BLaER1 (cell line): Measurements from ENCODE around the gene LIN7B.
A peak's percentile ranks its signal among the peaks of the same experiment; 100 is the strongest.
"Not testable (repeated sequence)": the region's sequence is repeated elsewhere in the genome, so short reads cannot be mapped to it uniquely, and the experiment has no call there.

Experiments
- H3K27ac ChIP-seq: shearing (Covaris generic); formaldehyde crosslinking; 2 replicates; pipeline ENCODE4 v1.8.1; 2022
- H3K27me3 ChIP-seq: shearing (Covaris generic); formaldehyde crosslinking; 2 replicates; pipeline ENCODE4 v1.8.1; 2022
- H3K36me3 ChIP-seq: shearing (Covaris generic); formaldehyde crosslinking; 2 replicates; pipeline ENCODE4 v1.8.1; 2022
- H3K4me1 ChIP-seq: shearing (Covaris generic); formaldehyde crosslinking; 2 replicates; pipeline ENCODE4 v1.8.1; 2022
- H3K4me2 ChIP-seq: shearing (Covaris generic); formaldehyde crosslinking; 2 replicates; pipeline ENCODE4 v1.8.1; 2022
- H3K4me3 ChIP-seq: shearing (Covaris generic); formaldehyde crosslinking; 2 replicates; pipeline ENCODE4 v1.8.1; 2022
- H3K9ac ChIP-seq: shearing (Covaris generic); formaldehyde crosslinking; 2 replicates; pipeline ENCODE4 v1.8.1; 2022
- H3K9me3 ChIP-seq: shearing (Covaris generic); formaldehyde crosslinking; 2 replicates; pipeline ENCODE4 v1.8.1; 2022
- H4K20me1 ChIP-seq: shearing (Covaris generic); formaldehyde crosslinking; 2 replicates; pipeline ENCODE4 v1.8.1; 2022
- Cebpa-rat ChIP-seq: shearing (Covaris generic); IDR thresholded peaks from 2 replicates; pipeline ENCODE4 v1.8.1; 2022

The LIN7B gene, protein sequence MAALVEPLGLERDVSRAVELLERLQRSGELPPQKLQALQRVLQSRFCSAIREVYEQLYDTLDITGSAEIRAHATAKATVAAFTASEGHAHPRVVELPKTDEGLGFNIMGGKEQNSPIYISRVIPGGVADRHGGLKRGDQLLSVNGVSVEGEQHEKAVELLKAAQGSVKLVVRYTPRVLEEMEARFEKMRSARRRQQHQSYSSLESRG

DNA sequence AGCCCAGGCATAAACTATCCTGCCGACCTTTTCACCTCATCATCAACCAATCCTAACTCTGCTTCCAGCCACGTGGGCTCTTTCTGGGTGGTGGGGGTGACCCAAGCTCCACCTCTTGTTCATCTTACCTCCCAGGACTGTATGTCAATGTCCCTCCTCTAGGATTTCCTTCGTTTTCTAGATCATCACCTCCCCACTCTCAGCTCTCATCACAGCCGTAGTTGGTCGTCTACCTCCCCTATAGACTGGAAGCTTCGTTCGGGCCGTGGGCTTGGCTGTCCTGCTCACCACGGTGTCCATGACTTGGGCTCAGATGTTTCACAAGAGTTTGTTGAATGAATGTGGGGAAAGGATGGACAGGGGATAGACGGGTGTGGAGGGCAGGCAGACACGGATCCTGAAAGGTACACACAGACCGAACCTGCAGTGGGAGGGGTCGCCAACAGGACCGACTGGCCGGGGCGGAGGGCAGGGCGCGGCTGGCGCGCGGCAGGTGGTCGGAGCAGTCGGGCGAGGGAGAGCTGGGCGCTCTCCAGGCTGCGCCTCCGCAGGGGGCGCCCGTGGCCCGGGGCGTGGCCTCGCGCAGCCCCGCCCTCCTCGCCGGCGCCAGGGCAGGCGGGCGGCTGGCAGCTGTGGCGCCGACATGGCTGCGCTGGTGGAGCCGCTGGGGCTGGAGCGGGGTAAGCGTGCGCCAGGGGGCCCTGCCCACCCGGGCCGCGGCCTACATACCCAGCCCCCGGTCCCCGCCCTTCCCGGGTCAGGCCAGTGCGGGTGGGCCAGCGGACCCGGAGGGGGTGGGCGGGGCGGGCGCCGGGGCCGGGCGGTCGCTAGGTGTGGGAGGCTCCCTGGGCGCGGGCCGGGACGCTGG is at the start of gene LIN7B:
LIN7B (plus strand) TSS at position 609 of the 868 bp plus-strand sequence; CDS start at position 644, 35 bp downstream.
- TF ChIP-seq Cebpa-rat, result no peak
- Histone ChIP-seq H3K36me3 (peaks cover 17% of the 10 kb centered on the region), H3K27me3 (no peaks in the 10 kb centered on the region), H3K9me3 (no peaks in the 10 kb centered on the region), H3K4me2 (peak within 1 kb of the TSS; percentile 97), H4K20me1 (peaks cover 15% of the 10 kb centered on the region), H3K4me1 (peaks cover 51% of the 10 kb centered on the region), H3K9ac (peak within 1 kb of the TSS; percentile 82), H3K27ac (peak within 1 kb of the TSS; percentile 63), H3K4me3 (peak within 1 kb of the TSS; percentile 86)

DNA sequence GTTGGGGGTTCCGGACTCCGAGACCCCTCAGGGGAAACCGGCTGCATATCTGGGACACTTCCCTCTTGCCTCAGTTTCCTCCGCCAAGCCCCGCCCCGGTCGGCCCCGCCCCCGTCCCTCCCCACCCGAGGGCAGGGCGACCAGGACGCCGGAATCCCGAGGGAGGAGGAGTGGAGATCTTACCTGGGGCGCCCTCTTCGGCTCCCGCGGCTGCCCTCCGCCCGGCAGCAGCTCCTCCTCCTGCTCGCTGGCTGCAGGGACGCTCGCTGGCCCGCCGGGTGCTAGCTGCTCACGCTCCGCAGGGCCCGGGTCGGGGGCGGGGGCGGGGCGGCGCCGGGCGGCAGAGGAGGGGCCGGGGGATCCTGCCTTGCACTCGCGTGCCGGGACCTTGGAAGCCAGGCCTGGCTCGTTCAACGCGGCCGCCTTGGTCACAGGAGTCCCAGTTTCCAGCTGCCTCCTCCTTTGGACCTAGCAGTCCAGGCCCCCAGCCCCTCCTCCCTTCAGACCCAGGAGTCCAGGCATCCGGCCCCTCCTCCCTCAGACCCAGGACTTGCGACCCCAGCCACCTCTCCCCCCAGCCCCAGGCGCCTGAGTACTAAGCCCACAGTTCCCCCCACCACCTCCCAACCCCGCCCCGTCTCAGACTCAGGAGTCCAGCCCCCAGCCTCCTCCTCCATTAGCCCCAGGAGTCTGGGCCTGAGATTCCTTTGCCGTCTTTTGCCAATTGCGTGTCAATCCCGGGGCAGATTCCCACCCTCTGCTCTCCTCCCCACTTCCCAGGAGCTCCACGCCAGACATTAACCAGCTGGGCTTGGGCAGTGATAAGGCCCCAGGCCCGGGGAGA is 49.2 kb upstream of the LIN7B start, which contains the start of gene NTF4:
NTF4 (minus strand) TSS at position 51 of the 844 bp plus-strand sequence. CDS start 2,821 bp downstream, outside the sequence.
- Histone ChIP-seq H3K9me3 (no peaks in the 10 kb centered on the region), H3K36me3 (no peaks in the 10 kb centered on the region), H3K9ac (no peak within 1 kb of the TSS), H3K4me3 (no peak within 1 kb of the TSS), H3K4me1 (0 out of 2 replicates have a peak, but pooled peaks cover 4% of the 10 kb centered on the region), H4K20me1 (no peaks in the 10 kb centered on the region), H3K27ac (no peak within 1 kb of the TSS), H3K27me3 (peaks cover 90% of the 10 kb centered on the region), H3K4me2 (peak within 1 kb of the TSS; percentile 50)
- TF ChIP-seq Cebpa-rat, result no peak

DNA sequence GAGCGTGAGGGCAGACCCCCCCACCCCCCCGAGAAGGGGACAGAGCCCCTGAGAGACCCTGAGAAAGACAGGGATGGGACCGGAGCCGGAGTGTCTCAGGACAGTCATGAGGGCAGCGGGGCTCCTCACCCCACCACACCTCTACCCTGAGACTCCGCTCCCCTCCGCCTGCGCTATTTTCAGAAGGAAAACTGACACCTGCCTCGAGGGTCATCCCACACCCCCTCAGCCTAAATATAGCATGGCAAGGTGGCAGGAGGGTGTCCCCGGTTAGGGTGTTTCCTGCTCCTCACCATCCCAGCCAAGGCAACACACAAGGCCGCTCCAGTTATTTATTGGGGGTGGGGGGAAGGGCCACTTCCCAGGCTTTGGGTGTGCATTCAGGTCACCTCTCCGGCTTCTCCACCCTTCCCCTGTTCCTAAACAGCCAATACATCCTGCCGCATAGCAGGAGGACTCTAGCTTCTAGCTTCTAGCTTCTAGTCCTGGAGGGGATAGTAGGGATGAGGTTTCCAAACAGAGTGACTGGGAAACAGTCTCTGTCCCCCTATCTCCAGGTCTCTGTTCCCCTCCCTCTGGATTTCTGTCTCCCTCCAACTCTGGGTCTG is 48.2 kb upstream of the LIN7B start:
- Histone ChIP-seq H3K27me3 (peaks cover 80% of the 10 kb centered on the region), H3K27ac (no peak overlapping the region), H3K9ac (no peak overlapping the region), H3K4me2 (no peak overlapping the region), H3K4me1 (0 out of 2 replicates have a peak, but pooled peaks cover 4% of the 10 kb centered on the region), H4K20me1 (no peaks in the 10 kb centered on the region), H3K4me3 (no peak overlapping the region), H3K36me3 (no peaks in the 10 kb centered on the region), H3K9me3 (no peaks in the 10 kb centered on the region; the same call in 1 of the 2 replicates)
- TF ChIP-seq Cebpa-rat, result no peak

DNA sequence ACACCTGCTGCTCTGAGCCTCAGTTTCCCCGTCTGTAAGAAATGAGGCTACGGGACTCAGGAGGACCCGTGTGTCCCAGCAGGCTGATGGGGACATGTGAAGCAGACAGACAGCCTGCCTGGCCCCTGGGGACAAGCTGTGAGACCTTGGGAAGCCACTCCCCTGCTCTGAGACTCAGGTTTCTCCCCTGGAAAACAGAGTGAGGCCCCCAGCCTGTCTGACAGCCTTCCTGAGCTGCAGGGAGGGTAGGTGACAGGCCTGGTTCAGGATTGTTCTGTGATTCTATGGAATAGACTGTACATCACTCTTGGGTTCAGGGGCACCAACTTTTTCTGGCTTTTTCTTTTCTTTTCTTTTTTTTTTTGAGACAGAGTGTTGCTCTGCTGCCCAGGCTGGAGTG is 46.6 kb upstream of the LIN7B start:
- Histone ChIP-seq H3K27ac (no peak overlapping the region), H3K4me2 (no peak overlapping the region), H3K9ac (no peak overlapping the region), H3K4me1 (0 out of 2 replicates have a peak, but pooled peaks cover 4% of the 10 kb centered on the region), H3K4me3 (no peak overlapping the region), H4K20me1 (no peaks in the 10 kb centered on the region), H3K9me3 (no peaks in the 10 kb centered on the region; the same call in 1 of the 2 replicates), H3K36me3 (no peaks in the 10 kb centered on the region), H3K27me3 (peaks cover 65% of the 10 kb centered on the region)
- no peak for TF ChIP-seq Cebpa-rat

DNA sequence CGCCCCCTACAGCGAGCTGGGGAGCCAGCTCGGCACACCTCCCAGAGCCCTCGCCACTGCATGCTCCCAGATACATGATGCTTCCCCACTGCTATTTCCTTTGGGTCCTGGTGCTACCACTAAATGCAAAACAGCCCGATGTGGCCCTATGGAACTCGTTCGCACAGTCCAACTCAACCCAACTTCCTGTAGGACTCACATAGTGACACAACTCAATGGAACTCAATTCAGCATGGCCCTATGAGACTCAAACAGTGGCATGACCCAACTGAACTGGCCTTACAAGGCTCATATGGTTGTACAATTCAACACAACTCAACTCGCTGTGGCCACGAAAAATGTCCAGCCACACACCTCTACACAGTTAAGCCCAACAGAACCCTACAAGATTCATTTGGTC is 45.1 kb upstream of the LIN7B start:
- H3K4me3 ChIP-seq, result no peak overlapping the region
- H3K4me2 ChIP-seq, result no peak overlapping the region
- no peak overlapping the region for H3K9ac ChIP-seq
- no peaks in the 10 kb centered on the region for H4K20me1 ChIP-seq
- H3K27ac ChIP-seq, result no peak overlapping the region
- H3K36me3 ChIP-seq, result no peaks in the 10 kb centered on the region
- TF ChIP-seq Cebpa-rat, result no peak
- peaks cover 6% of the 10 kb centered on the region; the same call in 1 of the 2 replicates for H3K4me1 ChIP-seq
- no peaks in the 10 kb centered on the region; the same call in 1 of the 2 replicates for H3K9me3 ChIP-seq
- peaks cover 54% of the 10 kb centered on the region for H3K27me3 ChIP-seq

DNA sequence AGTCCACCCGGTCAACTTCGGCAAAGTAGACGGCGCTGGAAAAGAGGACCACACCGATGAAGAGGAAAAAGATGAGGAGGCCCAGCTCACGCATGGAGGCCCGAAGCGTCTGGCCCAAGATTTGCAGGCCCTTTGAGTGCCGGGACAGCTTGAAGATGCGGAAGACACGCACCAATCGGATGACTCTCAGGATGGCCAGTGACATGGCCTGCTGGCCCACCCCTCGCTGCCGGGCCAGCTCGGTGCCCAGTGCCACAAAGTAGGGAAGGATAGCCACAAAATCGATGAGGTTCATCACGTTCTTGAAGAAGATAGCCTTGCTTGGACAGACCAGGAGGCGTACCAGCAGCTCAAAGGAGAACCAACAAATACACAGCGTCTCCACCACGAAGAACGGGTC is 43.8 kb upstream of the LIN7B start:
- H3K27me3 ChIP-seq, result peaks cover 40% of the 10 kb centered on the region
- H3K4me2 ChIP-seq, result no peak overlapping the region
- H3K27ac ChIP-seq, result no peak overlapping the region
- peaks cover 10% of the 10 kb centered on the region; the same call in 1 of the 2 replicates for H3K4me1 ChIP-seq
- H3K9me3 ChIP-seq, result no peaks in the 10 kb centered on the region; the same call in 1 of the 2 replicates
- no peak for TF ChIP-seq Cebpa-rat
- no peak overlapping the region for H3K9ac ChIP-seq
- no peak overlapping the region for H3K4me3 ChIP-seq
- no peaks in the 10 kb centered on the region for H4K20me1 ChIP-seq
- H3K36me3 ChIP-seq, result no peaks in the 10 kb centered on the region

DNA sequence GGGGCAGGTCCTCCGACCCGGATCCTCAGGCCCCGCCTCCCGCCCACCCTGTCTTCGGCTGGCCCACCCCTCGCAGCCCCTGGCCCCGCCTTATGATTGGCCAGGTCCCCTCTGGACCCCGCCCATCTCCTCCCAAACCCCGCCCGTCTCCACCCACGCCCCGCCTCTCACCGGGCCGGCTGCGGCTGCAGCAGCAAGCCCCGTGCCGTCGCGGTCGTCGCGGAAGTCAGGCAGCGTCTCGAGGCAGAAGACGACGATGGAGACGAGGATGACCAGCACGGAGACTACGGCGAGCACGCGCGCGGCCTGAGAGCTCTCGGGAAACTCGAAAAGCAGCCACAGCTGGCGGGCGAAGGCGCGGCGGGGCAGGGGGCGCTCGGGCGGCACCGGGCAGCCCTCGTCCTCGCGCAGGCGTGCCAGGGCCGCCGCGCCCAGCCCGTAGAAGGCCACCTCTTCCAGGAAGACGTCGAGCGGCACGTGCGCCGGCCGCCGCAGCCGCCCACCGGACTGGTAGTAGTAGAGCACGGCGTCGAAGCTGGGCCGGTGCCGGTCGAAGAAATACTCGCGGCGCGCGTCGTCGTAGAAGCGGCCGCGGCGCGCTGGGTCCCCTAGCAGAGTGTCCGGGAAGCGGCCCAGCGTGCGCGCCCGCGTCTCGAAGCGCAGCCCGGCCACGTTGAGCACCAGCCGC is 42.2 kb upstream of the LIN7B start:
- Histone ChIP-seq H4K20me1 (no peaks in the 10 kb centered on the region), H3K4me1 (peaks cover 10% of the 10 kb centered on the region; the same call in 1 of the 2 replicates), H3K9ac (no peak overlapping the region), H3K9me3 (no peaks in the 10 kb centered on the region; the same call in 1 of the 2 replicates), H3K36me3 (no peaks in the 10 kb centered on the region), H3K27me3 (peaks cover 24% of the 10 kb centered on the region), H3K4me3 (no peak overlapping the region), H3K4me2 (no peak overlapping the region), H3K27ac (no peak overlapping the region)
- no peak for TF ChIP-seq Cebpa-rat

DNA sequence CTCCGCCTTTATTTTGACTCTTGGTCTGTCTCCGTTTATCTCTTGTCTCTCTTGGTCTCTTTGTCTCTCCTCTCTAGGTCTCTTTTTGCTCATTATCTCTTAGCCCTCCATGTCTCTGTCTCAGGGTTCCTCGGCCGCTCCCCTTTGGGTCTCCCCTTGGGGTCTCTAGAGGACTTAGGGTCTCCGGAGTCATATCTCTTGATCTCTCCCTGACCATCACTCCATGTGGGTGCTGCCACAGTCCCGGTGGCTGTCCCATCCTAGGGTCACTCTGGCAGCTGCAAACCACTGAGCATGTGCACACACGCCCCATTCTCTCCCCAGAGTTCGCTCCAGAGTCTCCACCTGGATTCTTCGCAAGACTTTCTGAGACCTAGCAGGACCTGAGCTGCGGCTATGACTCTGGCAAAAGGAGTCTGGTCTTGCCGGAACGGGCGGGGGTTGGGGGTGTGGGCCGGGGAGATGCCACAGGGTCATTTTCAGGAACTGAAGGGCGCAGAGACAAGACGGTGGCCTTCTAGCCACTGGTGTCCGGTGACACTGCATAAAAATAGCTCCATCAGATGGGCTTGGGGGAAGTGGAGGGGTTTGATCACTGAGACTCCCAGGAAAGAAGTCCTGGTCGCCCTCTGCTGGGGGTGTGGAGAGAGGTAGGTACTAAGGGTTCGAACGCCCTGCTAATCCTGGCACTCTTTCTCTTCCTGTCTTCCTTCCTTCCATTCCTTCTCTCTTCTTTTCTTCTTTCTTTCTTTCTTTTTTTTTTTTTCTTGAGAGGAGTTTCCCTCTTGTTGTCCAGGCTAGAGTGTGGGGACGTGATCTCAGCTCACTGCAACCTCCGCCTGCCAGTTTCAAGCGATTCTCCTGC is 40.4 kb upstream of the LIN7B start:
- TF ChIP-seq Cebpa-rat, result no peak
- Histone ChIP-seq H3K4me2 (peak overlapping the region; percentile 17; the same call in 1 of the 2 replicates), H3K9ac (no peak overlapping the region), H3K27me3 (peaks cover 9% of the 10 kb centered on the region; the same call in 1 of the 2 replicates), H3K4me3 (no peak overlapping the region), H3K36me3 (no peaks in the 10 kb centered on the region), H3K27ac (no peak overlapping the region), H3K4me1 (peaks cover 6% of the 10 kb centered on the region; the same call in 1 of the 2 replicates), H4K20me1 (no peaks in the 10 kb centered on the region), H3K9me3 (no peaks in the 10 kb centered on the region; the same call in 1 of the 2 replicates)

DNA sequence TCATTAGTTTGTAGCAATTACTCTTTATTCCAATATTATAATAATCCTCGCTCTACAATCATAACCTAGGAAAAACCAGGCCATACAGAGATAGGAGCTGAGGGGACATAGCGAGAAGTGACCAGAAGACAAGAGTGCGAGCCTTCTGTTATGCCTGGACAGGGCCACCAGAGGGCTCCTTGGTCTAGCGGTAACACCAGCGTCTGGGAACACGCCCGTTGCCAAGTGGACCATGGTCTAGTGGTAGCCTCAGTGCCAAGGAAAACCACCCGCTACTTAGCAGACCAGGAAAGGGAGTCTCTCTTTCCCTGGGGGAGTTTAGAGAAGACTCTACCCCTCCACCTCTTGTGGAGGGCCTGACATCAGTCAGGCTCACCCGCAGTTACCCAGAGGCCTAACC is 39.3 kb upstream of the LIN7B start:
- H3K4me2 ChIP-seq, H3K27me3 ChIP-seq, H3K4me3 ChIP-seq, H3K36me3 ChIP-seq, H3K4me1 ChIP-seq, H3K27ac ChIP-seq, H3K9ac ChIP-seq, H3K9me3 ChIP-seq, H4K20me1 ChIP-seq: not testable (repeated sequence)
